BJ (cell line): Measurements from ENCODE around the gene XRCC4. TPM values are rescaled to one million over a fixed set of nuclear protein-coding genes. Genes with fewer than 3 reads are reported as not detected.
A peak's percentile ranks its signal among the peaks of the same experiment; 100 is the strongest.

Experiments
- CTCF ChIA-PET: fragments of 350-600 bp; formaldehyde crosslinking; extraction: SDS; loops from one replicate; lab custom pipeline; 2021; ENCODE audit warnings: antibody characterized with exemption, inconsistent platforms; lab: Yijun Ruan, JAX
- POLR2A ChIA-PET: fragments of 300-600 bp; sonication (Branson Sonifier 250); formaldehyde crosslinking; extraction: SDS; loops from one replicate; lab custom pipeline; 2021; ENCODE audit warnings: antibody characterized with exemption; lab: Charles Lee
- DNase-seq: peaks from one replicate; pipeline ENCODE4 v3.0.0-alpha.2; 2011; ENCODE audit warnings: low read depth
- H3K27me3 ChIP-seq: 2 replicates; pipeline ENCODE4 v1.6.0; 2011; ENCODE audit warnings: low read length; ENCODE audit not compliant: control insufficient read depth, insufficient read depth
- H3K36me3 ChIP-seq: 2 replicates; pipeline ENCODE4 v1.5.1; 2011; ENCODE audit warnings: low read length; ENCODE audit not compliant: control insufficient read depth, insufficient read depth
- H3K4me3 ChIP-seq: 2 replicates; pipeline ENCODE4 v1.5.1; 2011; ENCODE audit warnings: low read depth, mild to moderate bottlenecking, control low read depth, low read length
- CTCF ChIP-seq: IDR thresholded peaks from 2 replicates; pipeline ENCODE4 v1.5.1; 2011; ENCODE audit warnings: low read depth, mild to moderate bottlenecking, control low read depth, inconsistent platforms, low read length, moderate library complexity; ENCODE audit not compliant: insufficient read depth
- polyA plus RNA-seq: library from polyadenylated mRNA; depleted of rRNA; stranded (reverse); fragments of >200 nt; gene quantifications from 2 replicates; pipeline ENCODE4 v1.2.3, GENCODE V29; 2011

Gene XRCC4
- polyA plus RNA-seq, 1 experiment = 1.6 TPM

GRCh38 chr5:83364312-83365299, 287.3 kb downstream of the XRCC4 start:
- no peak for TF ChIP-seq CTCF
- Histone ChIP-seq H3K4me3 (no peak overlapping the region), H3K36me3 (no peaks in the 10 kb centered on the region), H3K27me3 (no peaks in the 10 kb centered on the region)
- POLR2A ChIA-PET = no interaction called here
- no peak for DNase-seq
- CTCF ChIA-PET = no interaction called here

- no peaks in the 10 kb centered on the region for H3K27me3 ChIP-seq
- TF ChIP-seq CTCF = no peak
- CTCF ChIA-PET = no interaction called here
- peak; percentile 41 for DNase-seq
- no peaks in the 10 kb centered on the region for H3K36me3 ChIP-seq
- no peak overlapping the region for H3K4me3 ChIP-seq
- POLR2A ChIA-PET = no interaction called here
Measured at GRCh38 chr5:83368319-83368718, 291.0 kb downstream of the XRCC4 start.

- no peak for TF ChIP-seq CTCF
- ChIA-PET CTCF (interaction anchor here (0.9 kb wide), 1 partner anchor 13 kb away, joined by 4 read pairs; no protein-coding TSS in a partner anchor), POLR2A (no interaction called here)
- H3K36me3 ChIP-seq = no peaks in the 10 kb centered on the region
- no peak for DNase-seq
- H3K27me3 ChIP-seq = no peaks in the 10 kb centered on the region
- H3K4me3 ChIP-seq = no peak overlapping the region
Measured at GRCh38 chr5:83368835-83369234, 291.5 kb downstream of the XRCC4 start.

GRCh38 chr5:83370957-83371356, 293.6 kb downstream of the XRCC4 start:
- no peak for DNase-seq
- CTCF ChIA-PET = interaction anchor here (0.6 kb wide), 1 partner anchor 99 kb away, joined by 3 read pairs; no protein-coding TSS in a partner anchor
- POLR2A ChIA-PET = no interaction called here
- no peak overlapping the region for H3K4me3 ChIP-seq
- TF ChIP-seq CTCF = no peak
- no peaks in the 10 kb centered on the region for H3K36me3 ChIP-seq
- no peaks in the 10 kb centered on the region for H3K27me3 ChIP-seq

- H3K36me3 ChIP-seq = no peaks in the 10 kb centered on the region
- TF ChIP-seq CTCF = no peak
- ChIA-PET POLR2A (no interaction called here), CTCF (no interaction called here)
- no peak overlapping the region for H3K4me3 ChIP-seq
- no peak for DNase-seq
- no peaks in the 10 kb centered on the region for H3K27me3 ChIP-seq
Measured at GRCh38 chr5:83371726-83372125, 294.4 kb downstream of the XRCC4 start.
